Tibial nerve (tissue), 4 donors: ENCODE measurements around the gene PER1.

Experiments used
- CTCF ChIP-seq, 5 experiments: fragments of 200-600 bp in 3 of 5; fragments of 450-650 bp in 2 of 5; sonication (generic) in 3 of 5; IDR thresholded peaks; one replicate each; pipeline ENCODE4 v1.5.1; 2016 to 2019; ENCODE audit warnings: antibody characterized with exemption in 5 of 5, mild to moderate bottlenecking in 3 of 5, moderate library complexity in 2 of 5
- EP300 ChIP-seq, 2 donors: sonication (generic); formaldehyde crosslinking; IDR thresholded peaks; one replicate each; pipeline ENCODE4 v1.6.1; 2017; ENCODE audit warnings: antibody characterized with exemption in 2 of 2, mild to moderate bottlenecking in 1 of 2
- POLR2A ChIP-seq, 2 donors: fragments of 450-650 bp; IDR thresholded peaks; one replicate each; pipeline ENCODE4 v1.6.1; 2017; ENCODE audit warnings: antibody characterized with exemption in 2 of 2, mild to moderate bottlenecking in 2 of 2, moderate library complexity in 2 of 2

GRCh38 chr17:8185582-8186445 lies 33.6 kb upstream of the PER1 start:
- TF ChIP-seq CTCF (IDR thresholded peaks at IDR 0.05), result no peak
- peak; percentile 33 to 54 for TF ChIP-seq POLR2A (IDR thresholded peaks at IDR 0.05)
- peak in 1 of 2 donors; percentile 71 for TF ChIP-seq EP300 (IDR thresholded peaks at IDR 0.05)
